GM23338 (cell line): ENCODE measurements around the gene ABAT.

Source experiments
- CREB1 ChIP-seq: fragments of 250-450 bp; sonication (Bioruptor Pico); IDR thresholded peaks from 2 replicates; pipeline ENCODE4 v1.5.0; 2020; ENCODE audit warnings: low read depth, mild to moderate bottlenecking, moderate library complexity
- CTCF ChIP-seq, 2 experiments: fragments of 200-600 bp in 1 of 2; sonication (generic) in 1 of 2; conservative IDR thresholded peaks; 2 replicates each; pipeline versions ENCODE4 v1.5.1 to v1.6.1; 2016 to 2017; ENCODE audit warnings: antibody characterized with exemption in 2 of 2, low read depth in 2 of 2, mild to moderate bottlenecking in 2 of 2, moderate library complexity in 1 of 2
- ETS1 ChIP-seq: IDR thresholded peaks from 2 replicates; pipeline ENCODE4 v1.6.1; 2016; ENCODE audit warnings: antibody characterized with exemption
- EZH2 ChIP-seq: fragments of 200-600 bp; sonication (generic); IDR thresholded peaks from one replicate; pipeline ENCODE4 v1.8.0; 2017; ENCODE audit warnings: antibody characterized with exemption, mild to moderate bottlenecking, low read depth; ENCODE audit not compliant: unreplicated experiment
- EZH2phosphoT487 ChIP-seq: fragments of 200-600 bp; sonication (generic); IDR thresholded peaks from one replicate; pipeline ENCODE4 v1.8.1; 2018; ENCODE audit warnings: antibody characterized with exemption; ENCODE audit not compliant: unreplicated experiment
- JUNB ChIP-seq: IDR thresholded peaks from one replicate; pipeline ENCODE4 v1.6.1; 2016; ENCODE audit warnings: antibody characterized with exemption; ENCODE audit not compliant: unreplicated experiment
- NANOG ChIP-seq: IDR thresholded peaks from 2 replicates; pipeline ENCODE4 v1.6.1; 2016; ENCODE audit warnings: antibody characterized with exemption, borderline replicate concordance
- POLR2AphosphoS5 ChIP-seq: IDR thresholded peaks from 2 replicates; pipeline ENCODE4 v1.6.1; 2016; ENCODE audit warnings: antibody characterized with exemption, low read depth
- REST ChIP-seq: IDR thresholded peaks from one replicate; pipeline ENCODE4 v1.6.1; 2018; ENCODE audit warnings: antibody characterized with exemption; ENCODE audit not compliant: unreplicated experiment
- STAT1 ChIP-seq: IDR thresholded peaks from one replicate; pipeline ENCODE4 v1.6.1; 2016; ENCODE audit warnings: antibody characterized with exemption; ENCODE audit not compliant: unreplicated experiment
- ZNF114 ChIP-seq: fragments of 250-450 bp; sonication (Bioruptor Pico); IDR thresholded peaks from 2 replicates; pipeline ENCODE4 v1.5.0; 2020; ENCODE audit warnings: mild to moderate bottlenecking, moderate library complexity
- ZNF331 ChIP-seq: fragments of 250-450 bp; sonication (Bioruptor Pico); IDR thresholded peaks from 2 replicates; pipeline ENCODE4 v1.5.0; 2020; ENCODE audit warnings: low read depth, mild to moderate bottlenecking, moderate library complexity
- ZNF462 ChIP-seq: fragments of 250-450 bp; sonication (Bioruptor Pico); IDR thresholded peaks from 2 replicates; pipeline ENCODE4 v1.5.0; 2020; ENCODE audit warnings: mild to moderate bottlenecking, moderate library complexity

GRCh38 chr16:8717892-8718415 lies 43.5 kb downstream of the ABAT start:
- no peak for TF ChIP-seq CTCF (conservative IDR thresholded peaks at IDR 0.05; ENCODE audit: low read depth in 2 of 2)
- TF ChIP-seq EZH2: no peak
- TF ChIP-seq POLR2AphosphoS5: no peak
- TF ChIP-seq ZNF114 (CRISPR knock-in tag): no peak
- TF ChIP-seq REST: no peak
- TF ChIP-seq ZNF462 (CRISPR knock-in tag): no peak
- TF ChIP-seq CREB1 (CRISPR knock-in tag): no peak
- TF ChIP-seq JUNB: no peak
- TF ChIP-seq STAT1: no peak
- no peak for TF ChIP-seq ETS1
- no peak for TF ChIP-seq EZH2phosphoT487
- no peak for TF ChIP-seq NANOG
- no peak for TF ChIP-seq ZNF331 (CRISPR knock-in tag)
